22Rv1 (cell line): ENCODE data around the gene ACKR3.

Experiments
- CTCF ChIP-seq: fragments of 450-650 bp; IDR thresholded peaks from 2 replicates; pipeline ENCODE4 v1.5.1; 2017; ENCODE audit warnings: mild to moderate bottlenecking
- ZFX ChIP-seq: fragments of 450-650 bp; IDR thresholded peaks from 2 replicates; pipeline ENCODE4 v1.6.1; 2017; ENCODE audit warnings: antibody characterized with exemption, borderline replicate concordance

- TF ChIP-seq CTCF (no peak), ZFX (no peak)
Observed at GRCh38 chr2:236600892-236601291, 31.3 kb downstream of the ACKR3 start.
